ENCODE measurements around the gene PATZ1.

PATZ1 gene

DNA sequence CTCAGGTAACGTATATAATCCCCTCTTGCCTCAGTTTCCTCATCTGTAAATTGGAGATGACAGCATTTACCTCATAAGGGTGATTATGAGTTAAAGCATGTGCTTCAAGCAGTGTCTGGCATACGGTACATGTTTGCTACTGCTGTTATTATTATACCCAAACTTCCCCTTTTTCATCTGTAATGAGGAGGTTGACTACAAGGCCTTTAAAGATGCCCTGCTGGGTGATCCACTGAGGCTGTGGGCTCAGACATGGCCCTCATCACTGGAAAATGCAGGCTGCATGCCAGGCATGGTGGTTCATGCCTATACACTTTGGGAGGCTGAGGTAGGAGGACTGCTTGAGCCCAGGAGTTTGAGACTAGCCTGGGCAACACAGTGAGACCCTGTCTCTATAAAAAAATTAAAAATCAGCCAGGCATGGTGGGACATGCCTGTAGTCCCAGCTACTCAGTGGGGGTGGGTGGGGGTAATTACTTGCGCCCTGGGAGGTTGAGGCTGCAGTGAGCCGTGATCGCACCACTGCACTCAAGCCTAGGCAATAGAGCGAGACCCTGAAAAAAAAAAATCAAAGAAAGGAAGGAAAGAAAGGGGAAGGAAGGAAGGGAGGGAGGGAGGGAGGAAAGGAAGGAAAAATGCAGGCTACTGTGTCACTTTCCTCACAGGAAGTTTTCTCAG lies 58.2 kb downstream of the PATZ1 start:
- no peak for TF ChIP-seq POU6F1 (CRISPR knock-in tag; IDR thresholded peaks at IDR 0.05; ENCODE audit: borderline replicate concordance, low read depth)
- TF ChIP-seq BACH2 (CRISPR knock-in tag; IDR thresholded peaks at IDR 0.05; ENCODE audit: borderline replicate concordance): no peak
- TF ChIP-seq ZFP30 (CRISPR knock-in tag; IDR thresholded peaks at IDR 0.05): no peak
- no peak for TF ChIP-seq OSR1 (CRISPR knock-in tag; IDR thresholded peaks at IDR 0.05)
- TF ChIP-seq, protein P1, sequence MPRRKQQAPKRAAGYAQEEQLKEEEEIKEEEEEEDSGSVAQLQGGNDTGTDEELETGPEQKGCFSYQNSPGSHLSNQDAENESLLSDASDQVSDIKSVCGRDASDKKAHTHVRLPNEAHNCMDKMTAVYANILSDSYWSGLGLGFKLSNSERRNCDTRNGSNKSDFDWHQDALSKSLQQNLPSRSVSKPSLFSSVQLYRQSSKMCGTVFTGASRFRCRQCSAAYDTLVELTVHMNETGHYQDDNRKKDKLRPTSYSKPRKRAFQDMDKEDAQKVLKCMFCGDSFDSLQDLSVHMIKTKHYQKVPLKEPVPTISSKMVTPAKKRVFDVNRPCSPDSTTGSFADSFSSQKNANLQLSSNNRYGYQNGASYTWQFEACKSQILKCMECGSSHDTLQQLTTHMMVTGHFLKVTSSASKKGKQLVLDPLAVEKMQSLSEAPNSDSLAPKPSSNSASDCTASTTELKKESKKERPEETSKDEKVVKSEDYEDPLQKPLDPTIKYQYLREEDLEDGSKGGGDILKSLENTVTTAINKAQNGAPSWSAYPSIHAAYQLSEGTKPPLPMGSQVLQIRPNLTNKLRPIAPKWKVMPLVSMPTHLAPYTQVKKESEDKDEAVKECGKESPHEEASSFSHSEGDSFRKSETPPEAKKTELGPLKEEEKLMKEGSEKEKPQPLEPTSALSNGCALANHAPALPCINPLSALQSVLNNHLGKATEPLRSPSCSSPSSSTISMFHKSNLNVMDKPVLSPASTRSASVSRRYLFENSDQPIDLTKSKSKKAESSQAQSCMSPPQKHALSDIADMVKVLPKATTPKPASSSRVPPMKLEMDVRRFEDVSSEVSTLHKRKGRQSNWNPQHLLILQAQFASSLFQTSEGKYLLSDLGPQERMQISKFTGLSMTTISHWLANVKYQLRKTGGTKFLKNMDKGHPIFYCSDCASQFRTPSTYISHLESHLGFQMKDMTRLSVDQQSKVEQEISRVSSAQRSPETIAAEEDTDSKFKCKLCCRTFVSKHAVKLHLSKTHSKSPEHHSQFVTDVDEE (CRISPR knock-in tag; IDR thresholded peaks at IDR 0.05): no peak
- no peak for TF ChIP-seq ZNF565 (CRISPR knock-in tag; conservative IDR thresholded peaks at IDR 0.05; ENCODE audit: low read depth)
- no peak for TF ChIP-seq ZNF70 (CRISPR knock-in tag; IDR thresholded peaks at IDR 0.05)
- no peak for TF ChIP-seq TCF4 (CRISPR knock-in tag; IDR thresholded peaks at IDR 0.05; ENCODE audit: borderline replicate concordance)
- TF ChIP-seq CSDC2 (CRISPR knock-in tag; IDR thresholded peaks at IDR 0.05): no peak
- no peak for TF ChIP-seq TOX (CRISPR knock-in tag; IDR thresholded peaks at IDR 0.05; ENCODE audit: borderline replicate concordance)
- TF ChIP-seq ARNTL (CRISPR knock-in tag; IDR thresholded peaks at IDR 0.05; ENCODE audit: borderline replicate concordance, low read depth): no peak
- no peak for TF ChIP-seq RARB (CRISPR knock-in tag; IDR thresholded peaks at IDR 0.05)
- no peak for TF ChIP-seq PATZ1 (CRISPR knock-in tag; IDR thresholded peaks at IDR 0.05; ENCODE audit: borderline replicate concordance)
- TF ChIP-seq ZC3H10 (CRISPR knock-in tag; IDR thresholded peaks at IDR 0.05): no peak
- no peak for TF ChIP-seq ISL1 (CRISPR knock-in tag; IDR thresholded peaks at IDR 0.05)
- no peak for ATAC-seq

DNA sequence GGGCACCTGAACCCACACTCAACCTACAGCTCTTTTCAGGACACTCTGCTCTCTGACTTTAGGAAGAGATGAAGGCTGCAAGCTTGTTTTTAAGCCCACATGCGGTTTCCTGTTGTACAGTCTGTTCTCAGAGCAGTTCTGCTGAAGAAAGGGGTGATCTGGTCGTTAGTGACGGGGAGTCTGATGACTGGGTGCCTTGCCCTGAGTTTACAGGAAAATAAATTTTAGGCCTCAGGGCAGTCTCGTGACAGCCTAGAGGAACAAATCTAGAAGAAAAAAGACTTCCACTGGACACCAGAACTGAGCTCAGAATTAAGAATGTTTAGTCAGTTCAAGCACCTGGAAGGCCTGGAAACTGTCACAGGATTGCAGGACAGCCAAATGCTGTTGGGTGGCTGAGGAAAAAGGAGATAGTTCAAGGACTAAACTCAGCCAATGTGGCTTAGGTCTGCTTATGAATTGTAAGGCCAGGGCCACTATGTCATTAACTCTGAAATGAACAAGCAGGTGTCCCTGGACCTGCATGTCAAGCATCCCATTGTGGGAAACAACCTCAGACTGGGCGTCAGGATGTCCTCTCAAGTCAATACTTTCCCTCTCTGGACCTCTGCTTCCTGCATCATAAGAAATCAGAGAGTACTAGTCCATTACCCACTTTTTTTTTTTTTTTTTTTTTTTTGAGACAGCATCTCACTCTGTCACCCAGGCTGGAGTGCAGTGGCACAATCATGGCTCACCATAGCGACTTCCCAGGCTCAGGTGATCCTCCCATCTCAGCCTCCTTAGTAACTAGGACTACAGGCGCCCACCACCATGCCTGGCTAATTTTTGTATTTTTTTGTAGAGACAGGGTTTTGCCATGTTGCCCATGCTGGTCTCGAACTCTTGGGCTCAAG lies 59.5 kb downstream of the PATZ1 start:
- ATAC-seq: no peak
- TF ChIP-seq ZC3H10 (CRISPR knock-in tag; IDR thresholded peaks at IDR 0.05) (no peak), ESRRG (CRISPR knock-in tag; IDR thresholded peaks at IDR 0.05) (no peak), SNAI2 (CRISPR knock-in tag; IDR thresholded peaks at IDR 0.05) (no peak), RARB (CRISPR knock-in tag; IDR thresholded peaks at IDR 0.05) (no peak), TCF4 (CRISPR knock-in tag; IDR thresholded peaks at IDR 0.05; ENCODE audit: borderline replicate concordance) (no peak), ZNF70 (CRISPR knock-in tag; IDR thresholded peaks at IDR 0.05) (no peak), ZNF565 (CRISPR knock-in tag; conservative IDR thresholded peaks at IDR 0.05; ENCODE audit: low read depth) (no peak), ISL1 (CRISPR knock-in tag; IDR thresholded peaks at IDR 0.05) (no peak), CREB5 (CRISPR knock-in tag; IDR thresholded peaks at IDR 0.05; ENCODE audit: low read depth) (no peak)
- TF ChIP-seq, protein P2, sequence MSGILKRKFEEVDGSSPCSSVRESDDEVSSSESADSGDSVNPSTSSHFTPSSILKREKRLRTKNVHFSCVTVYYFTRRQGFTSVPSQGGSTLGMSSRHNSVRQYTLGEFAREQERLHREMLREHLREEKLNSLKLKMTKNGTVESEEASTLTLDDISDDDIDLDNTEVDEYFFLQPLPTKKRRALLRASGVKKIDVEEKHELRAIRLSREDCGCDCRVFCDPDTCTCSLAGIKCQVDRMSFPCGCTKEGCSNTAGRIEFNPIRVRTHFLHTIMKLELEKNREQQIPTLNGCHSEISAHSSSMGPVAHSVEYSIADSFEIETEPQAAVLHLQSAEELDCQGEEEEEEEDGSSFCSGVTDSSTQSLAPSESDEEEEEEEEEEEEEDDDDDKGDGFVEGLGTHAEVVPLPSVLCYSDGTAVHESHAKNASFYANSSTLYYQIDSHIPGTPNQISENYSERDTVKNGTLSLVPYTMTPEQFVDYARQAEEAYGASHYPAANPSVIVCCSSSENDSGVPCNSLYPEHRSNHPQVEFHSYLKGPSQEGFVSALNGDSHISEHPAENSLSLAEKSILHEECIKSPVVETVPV (CRISPR knock-in tag; IDR thresholded peaks at IDR 0.05): no peak
